ENCODE data around the gene CLDN12. TPM values are rescaled to one million over a fixed set of nuclear protein-coding genes. Genes with fewer than 3 reads are reported as not detected.

The CLDN12 gene
- polyA plus RNA-seq, 2 of the 4 experiments (the other 2 are of a cell fraction) = 19.9 to 51.3 TPM

DNA sequence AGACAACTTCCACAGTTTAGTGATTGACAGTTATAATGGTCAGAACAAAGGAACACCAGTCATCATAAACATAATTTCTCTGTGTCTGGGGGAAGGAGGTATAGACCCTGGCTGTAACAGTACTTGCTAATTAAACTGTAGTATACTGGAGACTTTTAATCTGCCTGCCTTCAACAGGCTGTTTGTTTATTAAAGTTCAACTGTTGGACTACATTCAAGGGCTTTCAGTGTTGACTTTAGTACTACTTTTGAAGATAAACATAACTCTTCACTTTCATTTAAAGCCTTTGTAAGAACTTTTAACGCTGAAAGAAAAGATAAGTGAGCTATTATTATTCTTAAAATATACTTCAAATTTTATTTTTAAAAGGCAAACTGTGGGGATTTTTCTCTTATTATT lies 50.7 kb downstream of the CLDN12 start (continued):
- TF ChIP-seq MYC (IDR thresholded peaks at IDR 0.05; ENCODE audit: borderline replicate concordance, low read length) (no peak), NPAS2 (CRISPR knock-in tag; IDR thresholded peaks at IDR 0.05; ENCODE audit: borderline replicate concordance) (no peak), HES2 (IDR thresholded peaks at IDR 0.05) (no peak), KDM5A (IDR thresholded peaks at IDR 0.05) (no peak), POLR2AphosphoS2 (conservative IDR thresholded peaks at IDR 0.05; ENCODE audit: low read length) (no peak)

GRCh38 chr7:90455163-90456030 lies 52.1 kb downstream of the CLDN12 start:
- no peak overlapping the region for H3K27ac ChIP-seq
- no peak overlapping the region for H3K4me3 ChIP-seq
- TF ChIP-seq CTCF (IDR thresholded peaks at IDR 0.05) = peak; percentile 61
- peak; percentile 57 for TF ChIP-seq SMC3 (IDR thresholded peaks at IDR 0.05)
- TF ChIP-seq RAD21 (conservative IDR thresholded peaks at IDR 0.05 in 1 of 2, IDR thresholded peaks at IDR 0.05 in 1 of 2) = peak; percentile 65 to 66
- no peak for TF ChIP-seq ZNF302 (CRISPR knock-in tag; IDR thresholded peaks at IDR 0.05)
- TF ChIP-seq CBX2 (IDR thresholded peaks at IDR 0.05; ENCODE audit: borderline replicate concordance, low read depth) = no peak
- no peak for TF ChIP-seq NPAS2 (CRISPR knock-in tag; IDR thresholded peaks at IDR 0.05; ENCODE audit: borderline replicate concordance)
- ChIA-PET POLR2A (no interaction called here), CTCF (interaction anchor here (0.6 to 1.8 kb wide), 19 partner anchors 8 to 1398 kb away, joined by 3 to 18 read pairs (median 3); partner anchors contain the start of gene CDK14)
- 15% methylated on average over 6 of the region's 6 CpGs for WGBS (ENCODE audit: missing lambda C conversion rate)
- H3K9me3 ChIP-seq = no peaks in the 10 kb centered on the region
- DNase-seq (ENCODE audit: low read depth in 1 of 2, low spot score in 1 of 2) (peak; percentile 32 to 44), ATAC-seq (peak; percentile 78 to 89), FAIRE-seq (peak; percentile 84)
- H3K4me1 ChIP-seq = no peaks in the 10 kb centered on the region
- H3K4me2 ChIP-seq = peak overlapping the region; percentile 69

DNA sequence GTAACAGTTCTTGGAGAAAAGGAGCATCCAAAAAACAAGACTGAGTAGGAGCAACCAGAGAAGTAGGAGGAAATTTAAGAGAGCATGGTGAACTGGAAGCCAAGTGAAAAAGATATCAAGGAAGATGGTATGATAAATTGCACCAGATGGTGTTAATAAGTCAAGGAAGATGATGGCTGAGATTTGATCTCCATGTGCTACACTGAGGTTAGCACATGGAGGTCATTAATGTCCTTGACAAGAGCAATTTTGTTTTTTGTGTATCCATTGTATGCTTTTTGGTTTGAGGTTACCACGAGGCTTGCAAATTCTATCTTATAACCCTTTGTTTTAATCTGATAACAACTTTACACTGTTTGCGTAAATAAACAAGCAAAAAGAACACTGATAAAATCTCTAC lies 54.8 kb downstream of the CLDN12 start:
- DNase-seq (ENCODE audit: low read depth in 1 of 2, low spot score in 1 of 2) (no peak), FAIRE-seq (no peak), ATAC-seq (no peak)
- H3K4me2 ChIP-seq = no peak overlapping the region
- WGBS (ENCODE audit: missing lambda C conversion rate) = 51% methylated on average over 2 of the region's 2 CpGs
- no peak overlapping the region for H3K4me3 ChIP-seq
- TF ChIP-seq, protein P1, sequence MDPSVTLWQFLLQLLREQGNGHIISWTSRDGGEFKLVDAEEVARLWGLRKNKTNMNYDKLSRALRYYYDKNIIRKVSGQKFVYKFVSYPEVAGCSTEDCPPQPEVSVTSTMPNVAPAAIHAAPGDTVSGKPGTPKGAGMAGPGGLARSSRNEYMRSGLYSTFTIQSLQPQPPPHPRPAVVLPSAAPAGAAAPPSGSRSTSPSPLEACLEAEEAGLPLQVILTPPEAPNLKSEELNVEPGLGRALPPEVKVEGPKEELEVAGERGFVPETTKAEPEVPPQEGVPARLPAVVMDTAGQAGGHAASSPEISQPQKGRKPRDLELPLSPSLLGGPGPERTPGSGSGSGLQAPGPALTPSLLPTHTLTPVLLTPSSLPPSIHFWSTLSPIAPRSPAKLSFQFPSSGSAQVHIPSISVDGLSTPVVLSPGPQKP (IDR thresholded peaks at IDR 0.05; ENCODE audit: low read depth, low read length) = no peak
- H3K9me3 ChIP-seq = no peaks in the 10 kb centered on the region
- no peaks in the 10 kb centered on the region for H3K4me1 ChIP-seq
- ChIA-PET CTCF (no interaction called here), POLR2A (no interaction called here)
- H3K27ac ChIP-seq = no peak overlapping the region

DNA sequence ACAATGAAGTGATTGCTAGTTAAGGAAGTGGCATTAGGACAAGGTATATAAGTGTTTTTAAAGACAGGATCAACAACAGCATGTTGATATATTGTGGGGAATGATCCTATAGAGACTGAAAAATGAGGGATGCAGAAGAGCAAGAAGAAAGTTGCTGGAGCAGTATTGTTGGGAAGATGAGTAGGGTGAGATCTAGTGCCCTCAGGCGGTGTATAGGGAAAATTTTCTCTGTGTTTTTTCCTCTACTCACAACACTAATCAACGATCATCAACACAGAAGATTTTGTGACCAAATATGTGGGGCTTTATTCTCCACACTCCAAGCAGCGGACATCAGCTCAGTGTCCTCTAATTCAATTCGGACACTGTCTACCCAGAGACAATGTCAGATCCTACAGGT lies 56.6 kb downstream of the CLDN12 start:
- Histone ChIP-seq H3K27ac (no peak overlapping the region), H3K4me2 (no peak overlapping the region), H3K4me3 (no peak overlapping the region), H3K4me1 (no peaks in the 10 kb centered on the region), H3K9me3 (0 out of 3 replicates have a peak, but pooled peaks cover 3% of the 10 kb centered on the region)
- ATAC-seq (peak; percentile 67 to 72; a peak in 5 of 6 replicates), DNase-seq (ENCODE audit: low read depth in 1 of 2, low spot score in 1 of 2) (peak; percentile 6 to 10), FAIRE-seq (no peak)
- CTCF ChIA-PET = interaction anchor here (0.7 kb wide), 1 partner anchor 383 kb away, joined by 3 read pairs; no protein-coding TSS in a partner anchor
- 5% methylated on average over 4 of the region's 4 CpGs for WGBS (ENCODE audit: missing lambda C conversion rate)
- POLR2A ChIA-PET = no interaction called here
- TF ChIP-seq ZFP36 (IDR thresholded peaks at IDR 0.05; ENCODE audit: borderline replicate concordance, partially characterized antibody) = no peak
- TF ChIP-seq HOXB13 (CRISPR knock-in tag; IDR thresholded peaks at IDR 0.05; ENCODE audit: low read depth) = no peak
- TF ChIP-seq JUN (IDR thresholded peaks at IDR 0.05) = no peak
- TF ChIP-seq CBX2 (IDR thresholded peaks at IDR 0.05; ENCODE audit: borderline replicate concordance, low read depth) = no peak
- TF ChIP-seq POLR2AphosphoS2 (conservative IDR thresholded peaks at IDR 0.05; ENCODE audit: low read length) = no peak
- no peak for TF ChIP-seq POLR2A (IDR thresholded peaks at IDR 0.05; ENCODE audit: low read length)
- no peak for TF ChIP-seq CEBPB (IDR thresholded peaks at IDR 0.05)
- TF ChIP-seq, protein P2, sequence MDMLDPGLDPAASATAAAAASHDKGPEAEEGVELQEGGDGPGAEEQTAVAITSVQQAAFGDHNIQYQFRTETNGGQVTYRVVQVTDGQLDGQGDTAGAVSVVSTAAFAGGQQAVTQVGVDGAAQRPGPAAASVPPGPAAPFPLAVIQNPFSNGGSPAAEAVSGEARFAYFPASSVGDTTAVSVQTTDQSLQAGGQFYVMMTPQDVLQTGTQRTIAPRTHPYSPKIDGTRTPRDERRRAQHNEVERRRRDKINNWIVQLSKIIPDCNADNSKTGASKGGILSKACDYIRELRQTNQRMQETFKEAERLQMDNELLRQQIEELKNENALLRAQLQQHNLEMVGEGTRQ (IDR thresholded peaks at IDR 0.05) = no peak
- TF ChIP-seq CBX8 (IDR thresholded peaks at IDR 0.05) = no peak
- no peak for TF ChIP-seq RNF2 (IDR thresholded peaks at IDR 0.05; ENCODE audit: borderline replicate concordance, low read depth)
- no peak for TF ChIP-seq MYC (IDR thresholded peaks at IDR 0.05; ENCODE audit: borderline replicate concordance, low read length)
- TF ChIP-seq REST (IDR thresholded peaks at IDR 0.05) = no peak
- no peak for TF ChIP-seq E2F6 (IDR thresholded peaks at IDR 0.05; ENCODE audit: borderline replicate concordance, low read depth)
